Gastrocnemius medialis (tissue), 4 donors: ENCODE measurements around the gene SPINDOC. TPM values are rescaled to one million over a fixed set of nuclear protein-coding genes. Genes with fewer than 3 reads are reported as not detected.

ENCODE experiments used
- ATAC-seq, 2 donors: fragments of 150-250 bp; one replicate each; pipeline ENCODE4 v1.9.1; 2016
- DNase-seq, 2 donors: peaks; one replicate each; pipeline ENCODE4 v3.0.0-alpha.2; 2019
- H3K27ac ChIP-seq, 4 donors: fragments of 200-600 bp; sonication (generic); 1 replicate in 1 of 4; 2 replicates in 3 of 4; pipeline ENCODE4 v1.5.1; 2016 to 2018; ENCODE audit warnings: mild to moderate bottlenecking in 2 of 4, moderate library complexity in 1 of 4
- H3K27me3 ChIP-seq, 3 donors: fragments of 200-600 bp; sonication (generic) in 2 of 3; 1 replicate in 1 of 3; 2 replicates in 2 of 3; pipeline versions ENCODE4 v1.5.1 to v1.6.0; 2016 to 2019; ENCODE audit warnings: mild to moderate bottlenecking in 1 of 3, moderate library complexity in 1 of 3
- H3K36me3 ChIP-seq, 2 donors: fragments of 200-600 bp; sonication (generic) in 1 of 2; one replicate each; pipeline ENCODE4 v1.5.1; 2017 to 2018
- H3K4me1 ChIP-seq, 2 donors: fragments of 200-600 bp; sonication (generic) in 1 of 2; one replicate each; pipeline ENCODE4 v1.5.1; 2016 to 2017; ENCODE audit warnings: mild to moderate bottlenecking in 2 of 2
- H3K4me3 ChIP-seq, 4 donors: fragments of 200-600 bp; sonication (generic) in 3 of 4; 1 replicate in 1 of 4; 2 replicates in 3 of 4; pipeline ENCODE4 v1.5.1; 2016 to 2019; ENCODE audit warnings: mild to moderate bottlenecking in 2 of 4
- H3K9me3 ChIP-seq, 3 donors: fragments of 200-600 bp; sonication (generic) in 2 of 3; 1 replicate in 1 of 3; 2 replicates in 2 of 3; pipeline ENCODE4 v1.5.1; 2016 to 2019
- CTCF ChIP-seq, 5 experiments: fragments of 450-650 bp in 3 of 5; fragments of 200-600 bp in 2 of 5; sonication (generic) in 2 of 5; IDR thresholded peaks in 4 of 5; conservative IDR thresholded peaks in 1 of 5; 1 replicate in 4 of 5; 2 replicates in 1 of 5; pipeline ENCODE4 v1.5.1; 2016 to 2019; ENCODE audit warnings: antibody characterized with exemption in 5 of 5, mild to moderate bottlenecking in 3 of 5, moderate library complexity in 3 of 5
- POLR2A ChIP-seq, 2 donors: fragments of 450-650 bp; IDR thresholded peaks; one replicate each; pipeline ENCODE4 v1.6.1; 2017; ENCODE audit warnings: antibody characterized with exemption in 2 of 2, mild to moderate bottlenecking in 2 of 2, moderate library complexity in 2 of 2
- in situ Hi-C, 4 donors: fragments of 200-750 bp; cut with MboI; loops; one replicate each; pipeline versions ENCODE4 v1.15.0 to v1.8.0; 2017; ENCODE audit warnings: low sequenced_read_pairs in 4 of 4
- intact Hi-C: fragments of 100-400 bp; cut with DNase I; formaldehyde crosslinking; loops from one replicate; pipeline ENCODE4 v1.15.1; 2023; ENCODE audit warnings: low total_unique reads
- total RNA-seq, 4 donors: library from RNA; depleted of rRNA; stranded (reverse); fragments of >200 nt; gene quantifications; one replicate each; pipeline versions ENCODE4 v1.1.0 to v1.2.3, GENCODE V29; 2016

The SPINDOC gene
- total RNA-seq, 4 donors from 2014 or later, result 2.7 to 6.3 (median 3.5) TPM

GRCh38 chr11:63838678-63839507 is 25.6 kb downstream of the SPINDOC start, which contains the start of gene MARK2:
Gene MARK2 (plus strand): TSS chr11:63839110. CDS start chr11:63839507, 397 bp downstream.
- H3K27ac ChIP-seq, result peak within 1 kb of the TSS; percentile 82 to 94 (median 84)
- no peaks in the 10 kb centered on the region for H3K36me3 ChIP-seq
- peaks cover 35 to 40% of the 10 kb centered on the region in 2 donors for H3K4me1 ChIP-seq
- peak within 1 kb of the TSS; percentile 78 to 99 (median 86) for H3K4me3 ChIP-seq
- in situ Hi-C loops, result loop anchor here (5.0 to 25.0 kb wide), 4 partner anchors 106 to 323 kb away; partner anchors contain the start of gene MACROD1 (in 1 of the 4)
- intact Hi-C loops, result loop anchor here (1.0 kb wide), 2 partner anchors 33 to 79 kb away; no protein-coding TSS in a partner anchor
- no peaks in the 10 kb centered on the region for H3K27me3 ChIP-seq
- no peaks in the 10 kb centered on the region for H3K9me3 ChIP-seq
- peak; percentile 86 to 89 for ATAC-seq
- peak; percentile 97 for DNase-seq
- TF ChIP-seq CTCF (IDR thresholded peaks at IDR 0.05 in 4 of 5, conservative IDR thresholded peaks at IDR 0.05 in 1 of 5) (peak in 1 of 5 experiments; percentile 14), POLR2A (IDR thresholded peaks at IDR 0.05) (peak; percentile 87 to 89)

- peak; percentile 4 to 6 for ATAC-seq
- Histone ChIP-seq H3K27me3 (no peaks in the 10 kb centered on the region), H3K4me1 (peaks cover 35 to 40% of the 10 kb centered on the region in 2 donors), H3K27ac (peak overlapping the region; percentile 82 to 94 (median 84)), H3K36me3 (no peaks in the 10 kb centered on the region), H3K9me3 (no peaks in the 10 kb centered on the region), H3K4me3 (peak overlapping the region; percentile 78 to 99 (median 86))
- in situ Hi-C loops (loop anchor here (5.0 to 25.0 kb wide), 4 partner anchors 105 to 323 kb away; partner anchors contain the start of gene MACROD1 (in 1 of the 4)), intact Hi-C loops (no loop called here)
- DNase-seq, result peak in 1 of 2 donors; percentile 31
- no peak for TF ChIP-seq CTCF (IDR thresholded peaks at IDR 0.05 in 4 of 5, conservative IDR thresholded peaks at IDR 0.05 in 1 of 5)
- TF ChIP-seq POLR2A (IDR thresholded peaks at IDR 0.05), result no peak
Measured at GRCh38 chr11:63839508-63840355, 26.5 kb downstream of the SPINDOC start.

- in situ Hi-C loops (loop anchor here (5.0 to 25.0 kb wide), 3 partner anchors 107 to 322 kb away; partner anchors contain the start of gene MACROD1 (in 1 of the 4)), intact Hi-C loops (no loop called here)
- H3K36me3 ChIP-seq, result no peaks in the 10 kb centered on the region
- H3K9me3 ChIP-seq, result no peaks in the 10 kb centered on the region
- TF ChIP-seq POLR2A (IDR thresholded peaks at IDR 0.05), result no peak
- no peak for TF ChIP-seq CTCF (IDR thresholded peaks at IDR 0.05 in 4 of 5, conservative IDR thresholded peaks at IDR 0.05 in 1 of 5)
- DNase-seq (no peak), ATAC-seq (no peak)
- H3K27me3 ChIP-seq, result no peaks in the 10 kb centered on the region
- peak overlapping the region; percentile 82 to 94 (median 84) for H3K27ac ChIP-seq
- H3K4me1 ChIP-seq, result peaks cover 35 to 45% of the 10 kb centered on the region in 2 donors
- H3K4me3 ChIP-seq, result peak overlapping the region; percentile 78 to 99 (median 86)
Measured at GRCh38 chr11:63840356-63841060, 27.3 kb downstream of the SPINDOC start.

- H3K27ac ChIP-seq, result peak overlapping the region; percentile 82 to 94 (median 84)
- peaks cover 35 to 45% of the 10 kb centered on the region in 2 donors for H3K4me1 ChIP-seq
- peak overlapping the region in 1 of 4 donors; percentile 99 for H3K4me3 ChIP-seq
- in situ Hi-C loops (loop anchor here (5.0 to 25.0 kb wide), 3 partner anchors 106 to 321 kb away; partner anchors contain the start of gene MACROD1 (in 1 of the 4)), intact Hi-C loops (no loop called here)
- DNase-seq (no peak), ATAC-seq (no peak)
- H3K36me3 ChIP-seq, result no peaks in the 10 kb centered on the region
- TF ChIP-seq CTCF (IDR thresholded peaks at IDR 0.05 in 4 of 5, conservative IDR thresholded peaks at IDR 0.05 in 1 of 5) (no peak), POLR2A (IDR thresholded peaks at IDR 0.05) (no peak)
- H3K9me3 ChIP-seq, result no peaks in the 10 kb centered on the region
- H3K27me3 ChIP-seq, result no peaks in the 10 kb centered on the region
Measured at GRCh38 chr11:63841554-63841953, 28.3 kb downstream of the SPINDOC start.
